Stimulated activated CD8-positive, alpha-beta memory T cell treated with anti-CD3 and anti-CD28 coated beads, Interleukin-12 subunit alpha, Interleukin-12 subunit beta, amount 100 ng/mL, for 24 hours (primary cell): ENCODE measurements around the gene ARL8B.

ENCODE experiments used
- DNase-seq: peaks from one replicate; pipeline ENCODE4 v3.0.0-alpha.2; 2020; ENCODE audit errors: extremely low read depth

ARL8B gene

DNA sequence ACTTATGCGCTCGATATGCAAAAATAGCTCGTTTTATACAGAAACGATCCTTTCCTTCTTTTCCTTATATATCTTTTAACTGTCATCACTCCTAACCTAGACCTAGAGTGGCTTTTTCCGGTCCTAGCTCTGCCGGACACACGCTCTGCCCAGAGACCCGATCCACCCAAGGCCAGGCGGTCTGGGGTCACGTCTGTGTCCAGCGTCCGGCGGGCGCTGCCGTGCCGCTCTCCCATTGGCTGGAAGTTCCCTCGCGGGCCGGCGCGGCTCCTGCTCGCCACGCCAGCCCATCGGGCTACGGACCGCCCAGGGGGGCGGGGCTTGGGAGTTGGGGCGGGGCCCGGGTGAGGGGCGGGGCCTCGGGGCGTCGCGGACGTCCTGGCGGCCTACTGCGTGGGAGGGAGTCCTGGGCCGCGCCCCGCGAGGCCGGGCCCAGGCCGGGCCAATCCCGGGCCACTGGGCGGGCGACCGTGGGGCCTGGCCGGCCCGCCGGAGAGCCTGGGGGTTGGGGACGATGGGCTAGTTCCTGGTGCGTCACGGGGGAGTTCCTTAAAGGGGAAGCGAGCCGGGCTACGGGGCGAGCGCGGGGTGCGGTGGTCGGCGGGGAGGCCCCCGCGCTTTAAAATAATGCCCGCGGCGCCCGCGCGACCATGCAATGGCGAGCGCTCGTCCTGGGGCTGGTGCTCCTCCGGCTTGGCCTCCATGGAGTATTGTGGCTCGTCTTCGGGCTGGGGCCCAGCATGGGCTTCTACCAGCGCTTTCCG lies 65.2 kb downstream of the ARL8B start, which contains the start of gene EDEM1:
TSS of gene EDEM1 (plus strand) at position 552 of the 764 bp plus-strand sequence. CDS start at position 651, 99 bp downstream.
- DNase-seq: peak; percentile 85

DNA sequence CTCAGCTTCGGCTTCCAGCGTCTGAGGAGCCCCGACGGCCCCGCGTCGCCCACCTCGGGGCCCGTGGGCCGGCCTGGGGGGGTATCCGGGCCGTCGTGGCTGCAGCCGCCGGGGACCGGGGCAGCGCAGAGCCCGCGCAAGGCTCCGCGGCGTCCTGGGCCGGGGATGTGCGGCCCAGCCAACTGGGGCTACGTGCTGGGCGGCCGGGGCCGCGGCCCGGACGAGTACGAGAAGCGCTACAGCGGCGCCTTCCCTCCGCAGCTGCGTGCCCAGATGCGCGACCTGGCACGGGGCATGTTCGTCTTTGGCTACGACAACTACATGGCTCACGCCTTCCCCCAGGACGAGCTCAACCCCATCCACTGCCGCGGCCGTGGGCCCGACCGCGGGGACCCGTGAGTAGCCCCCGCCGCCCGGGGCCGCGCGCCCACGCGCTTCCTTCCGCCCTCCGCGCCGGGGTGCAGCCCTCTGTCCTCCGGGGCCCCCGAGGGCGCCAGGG lies 65.9 kb downstream of the ARL8B start:
- DNase-seq: no peak

DNA sequence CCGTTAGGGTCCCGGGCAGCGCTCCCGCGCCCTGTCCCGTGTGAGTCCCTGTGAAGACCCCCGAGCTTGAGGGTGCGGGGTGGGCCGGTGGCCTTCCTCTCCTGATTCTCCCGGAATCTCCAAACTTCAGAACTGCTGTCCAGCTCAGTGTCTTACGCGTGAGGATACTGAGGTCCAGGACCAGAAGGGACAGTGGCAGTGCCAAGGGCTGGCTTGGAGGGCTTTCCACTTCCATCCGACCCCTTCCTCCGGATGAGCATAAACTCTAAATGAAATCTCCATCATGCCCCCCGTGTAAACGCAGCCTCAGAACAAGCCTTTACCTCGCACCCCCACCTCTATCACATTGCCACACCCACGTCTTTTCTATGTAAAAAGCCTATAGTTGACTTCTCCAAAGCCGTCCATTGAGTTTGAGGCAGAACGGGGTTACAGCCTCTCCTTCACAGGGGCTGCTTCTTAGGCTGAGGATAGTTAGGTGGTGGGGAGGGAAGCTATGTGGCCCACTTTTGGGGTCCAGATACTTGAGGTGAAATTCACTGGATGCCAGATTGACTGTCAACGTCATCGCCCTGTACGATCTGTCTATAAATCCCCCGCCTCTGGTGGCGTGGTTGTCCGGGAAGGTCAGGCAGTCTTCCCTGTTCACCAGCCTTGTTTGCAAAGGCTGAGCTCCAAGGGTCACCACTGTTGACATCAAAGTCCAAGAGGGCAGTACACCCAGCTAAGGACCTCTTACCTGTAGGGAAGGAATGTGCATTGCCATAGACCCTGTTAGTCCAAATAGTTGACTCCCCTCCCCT lies 66.5 kb downstream of the ARL8B start:
- DNase-seq: no peak

GRCh38 chr3:5190147-5190791 lies 68.2 kb downstream of the ARL8B start:
- no peak for DNase-seq

GRCh38 chr3:5191555-5192304 lies 69.6 kb downstream of the ARL8B start:
- DNase-seq: no peak

- DNase-seq: no peak
Observed at GRCh38 chr3:5192571-5193365, 70.7 kb downstream of the ARL8B start.

- no peak for DNase-seq
Observed at GRCh38 chr3:5194341-5194740, 72.2 kb downstream of the ARL8B start.

- no peak for DNase-seq
Observed at GRCh38 chr3:5194801-5195509, 72.9 kb downstream of the ARL8B start.

DNA sequence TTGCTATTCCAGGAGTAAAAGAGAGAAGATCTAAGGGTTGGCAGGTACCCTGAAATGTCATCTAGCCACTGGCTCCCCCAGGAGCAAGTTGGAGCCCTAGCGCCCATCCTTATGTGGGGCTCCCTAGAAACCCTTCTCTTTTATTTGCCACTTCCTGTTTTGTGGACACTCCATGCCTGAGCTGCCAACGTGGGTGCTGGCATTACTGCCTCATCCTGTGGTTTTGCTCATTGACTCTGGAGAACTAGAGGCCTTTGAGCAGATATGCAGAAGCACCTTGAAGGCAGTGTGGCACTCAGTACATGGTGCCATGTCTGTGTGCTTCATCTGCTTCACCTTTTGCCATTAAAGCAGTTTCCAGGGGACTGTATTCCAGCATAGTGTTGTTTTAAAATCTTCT lies 73.5 kb downstream of the ARL8B start:
- no peak for DNase-seq

- no peak for DNase-seq
Observed at GRCh38 chr3:5197022-5197421, 74.9 kb downstream of the ARL8B start.

DNA sequence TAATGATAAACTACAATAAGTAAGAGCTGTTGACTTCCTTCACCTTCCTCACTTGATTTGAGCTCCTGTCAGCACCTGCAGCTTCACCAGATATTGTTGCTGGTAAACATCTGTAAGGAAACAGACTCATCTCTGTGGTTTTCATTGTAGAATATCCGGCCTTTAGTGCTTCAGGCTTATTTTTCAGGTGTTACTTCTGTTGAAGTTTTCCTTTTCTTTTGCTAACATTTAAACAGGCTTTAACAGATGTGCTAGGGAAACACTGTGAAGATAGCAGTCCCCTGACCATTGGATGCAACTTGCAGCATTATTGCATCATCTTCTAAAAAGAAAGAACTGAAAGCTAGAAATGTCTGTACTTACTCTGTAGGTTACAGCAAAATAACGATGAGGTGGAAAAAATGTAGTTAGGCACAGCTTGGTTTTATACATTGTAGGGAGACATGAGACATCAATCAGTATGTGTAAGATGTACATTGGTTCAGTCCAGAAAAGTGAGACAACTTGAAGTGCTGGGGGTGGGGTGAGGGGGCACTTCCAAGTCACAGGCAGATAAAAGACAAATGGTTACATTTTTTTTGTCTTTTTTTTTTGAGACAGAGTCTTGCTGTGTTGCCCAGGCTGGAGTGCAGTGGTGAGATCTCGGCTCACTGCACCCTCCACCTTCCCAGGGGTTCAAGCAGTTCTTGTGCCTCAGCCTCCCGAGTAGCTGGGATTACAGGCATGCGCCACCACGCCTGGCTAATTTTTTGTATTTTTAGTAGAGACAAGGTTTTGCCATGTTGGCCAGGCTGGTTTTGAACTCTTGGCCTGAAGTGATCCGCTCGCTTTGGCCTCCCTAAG lies 75.6 kb downstream of the ARL8B start:
- DNase-seq: no peak

- DNase-seq: no peak
Observed at GRCh38 chr3:5198313-5198677, 76.2 kb downstream of the ARL8B start.

GRCh38 chr3:5198986-5199731 lies 77.1 kb downstream of the ARL8B start:
- DNase-seq: no peak

- no peak for DNase-seq
Observed at GRCh38 chr3:5201536-5201935, 79.4 kb downstream of the ARL8B start.

- DNase-seq: no peak
Observed at GRCh38 chr3:5202222-5202621, 80.1 kb downstream of the ARL8B start.

DNA sequence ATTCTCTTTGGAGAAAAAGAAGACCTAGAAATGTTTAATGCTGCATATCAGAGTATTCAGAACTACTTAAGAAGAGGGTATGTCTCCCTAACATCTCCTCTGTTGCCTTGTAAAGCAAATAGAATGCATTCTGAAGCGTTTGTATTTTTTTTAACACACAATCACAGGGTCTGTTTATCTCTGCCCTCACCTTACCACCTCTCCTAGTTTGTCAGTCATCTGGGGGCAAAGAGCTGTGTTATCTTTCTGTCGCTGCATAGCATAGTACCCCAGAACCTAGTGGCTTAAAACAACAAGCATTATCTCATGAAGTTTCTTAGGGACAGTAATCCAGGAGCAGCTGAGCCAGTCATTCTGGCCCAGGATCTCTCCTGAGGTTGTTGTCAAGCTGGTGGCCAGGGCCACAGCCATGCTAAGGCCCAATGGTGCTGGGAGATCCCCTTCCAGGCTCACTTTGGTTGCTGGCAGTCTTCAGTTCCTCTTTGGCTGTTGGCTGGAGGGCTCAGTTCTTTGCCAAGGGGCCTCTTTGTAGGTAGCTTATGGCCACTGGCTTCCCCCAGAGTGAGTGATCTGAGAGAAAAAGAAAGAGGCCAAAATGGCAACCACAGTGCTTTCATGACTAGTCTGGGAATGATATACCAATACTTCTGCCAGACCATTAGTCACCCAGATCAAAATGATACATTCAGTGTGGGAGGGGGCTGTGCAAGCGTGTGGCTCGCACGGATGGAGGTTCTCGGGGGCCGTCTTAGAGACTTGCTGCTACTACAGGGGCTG lies 83.3 kb downstream of the ARL8B start:
- no peak for DNase-seq

DNA sequence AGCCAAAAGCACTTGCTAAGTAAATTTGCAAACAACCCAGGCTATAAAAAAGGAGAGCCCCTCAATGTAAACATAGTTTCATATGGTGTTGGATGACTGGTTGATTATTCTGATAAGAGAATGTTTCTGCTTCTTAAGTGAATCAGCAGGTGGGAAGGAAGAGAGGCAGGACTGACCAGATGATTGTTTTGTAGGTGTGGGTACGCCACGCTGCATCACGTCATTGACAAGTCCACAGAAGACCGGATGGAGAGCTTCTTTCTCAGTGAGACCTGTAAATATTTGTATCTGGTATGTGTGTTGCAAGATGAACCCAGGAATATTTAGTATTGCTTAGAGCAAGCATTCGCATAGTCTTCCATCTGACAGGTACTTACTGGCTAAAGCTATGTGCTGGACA lies 88.8 kb downstream of the ARL8B start:
- no peak for DNase-seq
